Epithelial cell of esophagus (primary cell): Measurements from ENCODE around the gene CCDC77.

Source experiments
- DNase-seq: peaks from one replicate; pipeline ENCODE4 v3.0.0; 2010; ENCODE audit warnings: low read depth
- H3K4me3 ChIP-seq: 2 replicates; pipeline ENCODE4 v1.5.1; 2011; ENCODE audit warnings: mild to moderate bottlenecking, low read length, control low read depth
- CTCF ChIP-seq: IDR thresholded peaks from 2 replicates; pipeline ENCODE4 v1.5.1; 2011; ENCODE audit warnings: low read depth, mild to moderate bottlenecking, low read length, control low read depth, inconsistent platforms; ENCODE audit not compliant: insufficient read depth; ENCODE audit errors: missing control alignments

Gene CCDC77

DNA sequence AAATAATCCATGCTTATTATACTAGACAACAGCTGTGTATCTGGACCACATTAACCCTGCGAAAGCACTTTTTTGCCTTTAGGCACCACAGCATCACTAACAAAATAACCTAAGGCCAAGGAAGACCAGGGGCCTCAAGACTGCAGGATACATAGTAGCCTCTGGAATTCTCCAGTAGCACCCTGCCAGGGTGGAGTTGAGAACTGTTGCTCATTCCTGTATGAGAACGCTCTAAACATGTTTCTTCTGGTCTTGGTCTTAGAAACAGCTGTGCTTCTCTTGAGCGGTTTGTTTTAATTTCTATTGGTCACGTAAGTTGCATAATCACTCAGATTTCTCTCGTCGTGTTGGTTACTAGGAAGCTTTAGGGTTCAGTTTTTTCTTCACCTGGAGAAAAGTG, 66.1 kb downstream of the CCDC77 start:
- peak; percentile 93 for DNase-seq
- no peak overlapping the region for H3K4me3 ChIP-seq
- no peak for TF ChIP-seq CTCF

- no peak overlapping the region for H3K4me3 ChIP-seq
- peak; percentile 63 for DNase-seq
These were observed 67.4 kb downstream of the CCDC77 start for GRCh38 chr12:468671-469389.

GRCh38 chr12:470133-470532, 68.7 kb downstream of the CCDC77 start:
- no peak overlapping the region for H3K4me3 ChIP-seq
- DNase-seq = no peak
- TF ChIP-seq CTCF = no peak

More at GRCh38 chr12:468671-469389, 67.4 kb downstream of the CCDC77 start:
- TF ChIP-seq CTCF = no peak

DNA sequence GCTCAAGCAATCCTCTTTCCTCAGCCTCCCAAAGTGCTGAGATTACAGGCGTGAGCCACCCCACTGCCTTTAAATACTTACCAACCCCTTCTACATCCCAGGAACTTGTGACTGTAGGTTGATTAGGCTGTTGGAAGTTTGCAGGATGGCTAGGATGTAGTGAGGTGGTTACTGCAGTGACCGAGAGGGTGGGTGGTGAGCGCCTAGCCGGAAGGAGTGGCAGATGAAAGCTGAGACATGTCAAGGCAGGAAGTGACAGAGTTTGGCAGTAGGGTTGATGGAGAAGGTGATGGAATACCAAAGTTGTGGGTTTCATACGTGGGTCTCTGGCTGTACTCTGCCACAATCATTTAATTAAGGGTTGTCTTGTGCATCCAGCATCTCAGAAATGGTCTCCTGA, 71.8 kb downstream of the CCDC77 start:
- DNase-seq = no peak
- H3K4me3 ChIP-seq = no peak overlapping the region
- TF ChIP-seq CTCF = no peak

GRCh38 chr12:473863-474577, 72.6 kb downstream of the CCDC77 start:
- TF ChIP-seq CTCF = no peak
- DNase-seq = no peak
- no peak overlapping the region for H3K4me3 ChIP-seq

DNA sequence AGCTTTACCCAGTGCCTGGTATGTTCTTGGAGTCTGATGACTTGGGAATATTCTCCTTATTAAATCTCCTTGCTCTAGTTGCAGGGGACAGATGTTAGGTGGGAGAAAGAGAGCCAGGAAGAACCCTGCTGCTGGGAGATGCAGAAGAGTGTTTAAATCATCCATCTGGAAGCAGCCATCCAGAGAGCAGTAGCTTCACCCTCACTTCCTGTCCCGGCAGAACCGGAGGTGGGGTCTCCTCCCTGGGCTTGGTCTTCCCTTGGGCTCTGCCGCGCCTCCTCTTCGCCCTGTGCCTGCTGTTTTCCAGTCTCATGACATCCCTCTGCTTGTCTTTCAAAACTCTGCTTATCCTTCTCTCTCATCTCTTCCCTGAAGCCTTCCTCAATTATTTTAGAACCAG, 73.8 kb downstream of the CCDC77 start:
- no peak for TF ChIP-seq CTCF
- DNase-seq = no peak
- H3K4me3 ChIP-seq = no peak overlapping the region
